ENCODE measurements around the gene GPR25.

GRCh38 chr1:200836213-200836612 lies 36.6 kb upstream of the GPR25 start:
- TF ChIP-seq POLR2A (IDR thresholded peaks at IDR 0.05) (no peak), CTCF (IDR thresholded peaks at IDR 0.05) (no peak)
